ENCODE measurements around the gene RAB34. TPM values are rescaled to one million over a fixed set of nuclear protein-coding genes. Genes with fewer than 3 reads are reported as not detected.

RAB34 gene
- total RNA-seq, 1 donor from 2014 or later = 153 TPM

- H3K9me3 Mint-ChIP-seq (ENCODE audit: unreplicated experiment) = no peaks in the 10 kb centered on the region
- no peaks in the 10 kb centered on the region for H3K27me3 Mint-ChIP-seq (ENCODE audit: unreplicated experiment)
- no peaks in the 10 kb centered on the region for H3K36me3 Mint-ChIP-seq (ENCODE audit: unreplicated experiment)
- no peak for DNase-seq (ENCODE audit: extremely low spot score, unreplicated experiment)
- no peak overlapping the region for H3K4me3 Mint-ChIP-seq (ENCODE audit: unreplicated experiment)
- H3K4me1 Mint-ChIP-seq (ENCODE audit: unreplicated experiment) = peaks cover 27% of the 10 kb centered on the region
- TF ChIP-seq CTCF (IDR thresholded peaks at IDR 0.05) = no peak
- no peak overlapping the region for H3K27ac Mint-ChIP-seq (ENCODE audit: unreplicated experiment)
Observed at GRCh38 chr17:28729950-28730330, 12.3 kb upstream of the RAB34 start.

GRCh38 chr17:28728364-28729200 lies 10.9 kb upstream of the RAB34 start, which contains the start of gene NEK8:
Gene NEK8, plus strand, starts transcription at chr17:28728788. Its CDS starts 26 bp downstream, at chr17:28728814.
- H3K9me3 Mint-ChIP-seq (ENCODE audit: unreplicated experiment) = no peaks in the 10 kb centered on the region
- H3K36me3 Mint-ChIP-seq (ENCODE audit: unreplicated experiment) = peaks cover 1% of the 10 kb centered on the region
- H3K27me3 Mint-ChIP-seq (ENCODE audit: unreplicated experiment) = no peaks in the 10 kb centered on the region
- peak within 1 kb of the TSS; percentile 88 for H3K4me3 Mint-ChIP-seq (ENCODE audit: unreplicated experiment)
- DNase-seq (ENCODE audit: extremely low spot score, unreplicated experiment) = peak; percentile 99
- H3K4me1 Mint-ChIP-seq (ENCODE audit: unreplicated experiment) = peaks cover 36% of the 10 kb centered on the region
- TF ChIP-seq CTCF (IDR thresholded peaks at IDR 0.05) = no peak
- H3K27ac Mint-ChIP-seq (ENCODE audit: unreplicated experiment) = peak within 1 kb of the TSS; percentile 96

GRCh38 chr17:28726627-28727491 lies 9.2 kb upstream of the RAB34 start:
- peaks cover 5% of the 10 kb centered on the region for H3K36me3 Mint-ChIP-seq (ENCODE audit: unreplicated experiment)
- H3K9me3 Mint-ChIP-seq (ENCODE audit: unreplicated experiment) = no peaks in the 10 kb centered on the region
- peak overlapping the region; percentile 88 for H3K4me3 Mint-ChIP-seq (ENCODE audit: unreplicated experiment)
- DNase-seq (ENCODE audit: extremely low spot score, unreplicated experiment) = peak; percentile 98
- no peaks in the 10 kb centered on the region for H3K27me3 Mint-ChIP-seq (ENCODE audit: unreplicated experiment)
- peak; percentile 98 for TF ChIP-seq CTCF (IDR thresholded peaks at IDR 0.05)
- peak overlapping the region; percentile 96 for H3K27ac Mint-ChIP-seq (ENCODE audit: unreplicated experiment)
- H3K4me1 Mint-ChIP-seq (ENCODE audit: unreplicated experiment) = peaks cover 36% of the 10 kb centered on the region

GRCh38 chr17:28726226-28726626 lies 8.6 kb upstream of the RAB34 start, which contains the start of gene TLCD1:
Gene TLCD1, minus strand, starts transcription at chr17:28726233. Its CDS starts 136 bp downstream, at chr17:28726097.
- peaks cover 8% of the 10 kb centered on the region for H3K36me3 Mint-ChIP-seq (ENCODE audit: unreplicated experiment)
- H3K9me3 Mint-ChIP-seq (ENCODE audit: unreplicated experiment) = no peaks in the 10 kb centered on the region
- DNase-seq (ENCODE audit: extremely low spot score, unreplicated experiment) = peak; percentile 89

More at GRCh38 chr17:28726226-28726626, 8.6 kb upstream of the RAB34 start, which contains the start of gene TLCD1:
- TF ChIP-seq CTCF (IDR thresholded peaks at IDR 0.05) = no peak
- Mint-ChIP-seq H3K27ac (ENCODE audit: unreplicated experiment) (peak within 1 kb of the TSS; percentile 96), H3K4me3 (ENCODE audit: unreplicated experiment) (peak within 1 kb of the TSS; percentile 88), H3K27me3 (ENCODE audit: unreplicated experiment) (no peaks in the 10 kb centered on the region), H3K4me1 (ENCODE audit: unreplicated experiment) (peaks cover 41% of the 10 kb centered on the region)

All from osteocyte (in vitro differentiated cells).